Muscle of leg (tissue), 11 donors: ENCODE measurements around the gene TIGIT. TPM values are rescaled to one million over a fixed set of nuclear protein-coding genes. Genes with fewer than 3 reads are reported as not detected.

ENCODE experiments used
- DNase-seq: peaks from one replicate; pipeline ENCODE4 v3.0.0; 2013
- H3K27ac ChIP-seq: one replicate; pipeline ENCODE4 v1.5.1; 2013; ENCODE audit warnings: mild to moderate bottlenecking, low read length, control low read depth
- H3K27me3 ChIP-seq: one replicate; pipeline ENCODE4 v1.6.1; 2013; ENCODE audit warnings: low read length; ENCODE audit not compliant: control insufficient read depth, insufficient read depth
- H3K36me3 ChIP-seq: one replicate; pipeline ENCODE4 v1.6.1; 2013; ENCODE audit warnings: low read length; ENCODE audit not compliant: control insufficient read depth, insufficient read depth
- H3K4me1 ChIP-seq: one replicate; pipeline ENCODE4 v1.6.1; 2013; ENCODE audit warnings: low read length; ENCODE audit not compliant: control insufficient read depth, insufficient read depth
- H3K4me3 ChIP-seq: one replicate; pipeline ENCODE4 v1.5.1; 2013; ENCODE audit warnings: low read length, control low read depth
- H3K9me3 ChIP-seq: replicated peaks from 2 replicates; pipeline ENCODE4 v1.6.1; 2013; ENCODE audit warnings: low read depth, low read length; ENCODE audit not compliant: control insufficient read depth
- WGBS: methylation state at CpG from one replicate; pipeline ENCODE4 v1.1.5; 2013; ENCODE audit warnings: missing lambda C conversion rate; ENCODE audit not compliant: insufficient coverage; 5-methylcytosine and 5-hydroxymethylcytosine counted together
- polyA plus RNA-seq, 8 donors: library from polyadenylated mRNA; unstranded; fragments of 120-200 nt; gene quantifications; one replicate each; pipeline versions ENCODE4 v1.2.1 to v1.2.3, GENCODE V29; 2013; ENCODE audit warnings: inconsistent platforms in 1 of 8, low replicate concordance in 1 of 8; ENCODE audit not compliant: insufficient read length in 8 of 8, insufficient read depth in 1 of 8
- total RNA-seq: library from RNA; stranded (reverse); fragments of 120-200 nt; gene quantifications from one replicate; pipeline ENCODE4 v1.2.4, GENCODE V29; 2013

The TIGIT gene
- total and polyA plus RNA-seq, 9 donors = 0.09 to 0.12 (median 0.10) TPM; not detected in 5

- no CpG with 5 or more reads among the region's 2 CpGs for WGBS
- H3K27me3 ChIP-seq = no peaks in the 10 kb centered on the region
- no peak overlapping the region for H3K27ac ChIP-seq
- no peak overlapping the region for H3K4me3 ChIP-seq
- H3K9me3 ChIP-seq = no peaks in the 10 kb centered on the region
- no peaks in the 10 kb centered on the region for H3K4me1 ChIP-seq
- DNase-seq = no peak
- H3K36me3 ChIP-seq = peaks cover 3% of the 10 kb centered on the region
Measured at GRCh38 chr3:114329823-114330222, 36.0 kb downstream of the TIGIT start.

- Histone ChIP-seq H3K9me3 (no peaks in the 10 kb centered on the region), H3K36me3 (peaks cover 3% of the 10 kb centered on the region), H3K4me3 (no peak overlapping the region), H3K27ac (no peak overlapping the region), H3K27me3 (no peaks in the 10 kb centered on the region), H3K4me1 (no peaks in the 10 kb centered on the region)
- 83% methylated on average over 1 of the region's 2 CpGs for WGBS
- no peak for DNase-seq
Measured at GRCh38 chr3:114331007-114331406, 37.2 kb downstream of the TIGIT start.

- Histone ChIP-seq H3K9me3 (no peaks in the 10 kb centered on the region), H3K4me3 (no peak overlapping the region)
Measured at GRCh38 chr3:114331710-114332109, 37.9 kb downstream of the TIGIT start.

GRCh38 chr3:114332342-114333179, 38.7 kb downstream of the TIGIT start:
- WGBS = no CpG with 5 or more reads among the region's 5 CpGs
- Histone ChIP-seq H3K4me1 (no peaks in the 10 kb centered on the region), H3K27me3 (no peaks in the 10 kb centered on the region), H3K36me3 (peaks cover 3% of the 10 kb centered on the region), H3K4me3 (no peak overlapping the region), H3K9me3 (no peaks in the 10 kb centered on the region), H3K27ac (no peak overlapping the region)
- DNase-seq = no peak

More at GRCh38 chr3:114331710-114332109, 37.9 kb downstream of the TIGIT start:
- no CpG with 5 or more reads among the region's 3 CpGs for WGBS
- no peak for DNase-seq
- H3K4me1 ChIP-seq = no peaks in the 10 kb centered on the region
- no peaks in the 10 kb centered on the region for H3K27me3 ChIP-seq
- no peak overlapping the region for H3K27ac ChIP-seq
- peaks cover 3% of the 10 kb centered on the region for H3K36me3 ChIP-seq

GRCh38 chr3:114333180-114333922, 39.5 kb downstream of the TIGIT start:
- no peak overlapping the region for H3K27ac ChIP-seq
- no peak overlapping the region for H3K4me3 ChIP-seq
- 57% methylated on average over 1 of the region's 4 CpGs for WGBS
- H3K36me3 ChIP-seq = peaks cover 7% of the 10 kb centered on the region
- no peaks in the 10 kb centered on the region for H3K27me3 ChIP-seq
- H3K4me1 ChIP-seq = no peaks in the 10 kb centered on the region
- H3K9me3 ChIP-seq = no peaks in the 10 kb centered on the region
- no peak for DNase-seq

- no peak for DNase-seq
- Histone ChIP-seq H3K27me3 (no peaks in the 10 kb centered on the region), H3K4me1 (no peaks in the 10 kb centered on the region), H3K27ac (no peak overlapping the region), H3K36me3 (peaks cover 11% of the 10 kb centered on the region), H3K9me3 (no peaks in the 10 kb centered on the region), H3K4me3 (no peak overlapping the region)
- 84% methylated on average over 2 of the region's 2 CpGs for WGBS
Measured at GRCh38 chr3:114333923-114334240, 40.1 kb downstream of the TIGIT start.

GRCh38 chr3:114336122-114336697, 42.4 kb downstream of the TIGIT start:
- WGBS = 78% methylated on average over 1 of the region's 1 CpG
- H3K4me1 ChIP-seq = no peaks in the 10 kb centered on the region
- H3K9me3 ChIP-seq = no peaks in the 10 kb centered on the region
- no peak overlapping the region for H3K4me3 ChIP-seq
- H3K36me3 ChIP-seq = peaks cover 10% of the 10 kb centered on the region
- no peaks in the 10 kb centered on the region for H3K27me3 ChIP-seq
- no peak for DNase-seq
- no peak overlapping the region for H3K27ac ChIP-seq

- peaks cover 10% of the 10 kb centered on the region for H3K36me3 ChIP-seq
- no peaks in the 10 kb centered on the region for H3K9me3 ChIP-seq
- H3K27me3 ChIP-seq = no peaks in the 10 kb centered on the region
- H3K4me1 ChIP-seq = no peaks in the 10 kb centered on the region
- no peak overlapping the region for H3K27ac ChIP-seq
- no CpG with 5 or more reads among the region's 3 CpGs for WGBS
- H3K4me3 ChIP-seq = no peak overlapping the region
- no peak for DNase-seq
Measured at GRCh38 chr3:114336857-114337256, 43.0 kb downstream of the TIGIT start.

- H3K9me3 ChIP-seq = no peaks in the 10 kb centered on the region
- no peaks in the 10 kb centered on the region for H3K27me3 ChIP-seq
- H3K27ac ChIP-seq = no peak overlapping the region
- H3K4me1 ChIP-seq = no peaks in the 10 kb centered on the region
- DNase-seq = no peak
- WGBS = 94% methylated on average over 15 of the region's 19 CpGs
- no peak overlapping the region for H3K4me3 ChIP-seq
- peaks cover 10% of the 10 kb centered on the region for H3K36me3 ChIP-seq
Measured at GRCh38 chr3:114338651-114339357, 45.0 kb downstream of the TIGIT start.

- Histone ChIP-seq H3K27ac (no peak overlapping the region), H3K4me1 (no peaks in the 10 kb centered on the region), H3K9me3 (no peaks in the 10 kb centered on the region), H3K27me3 (no peaks in the 10 kb centered on the region), H3K36me3 (no peaks in the 10 kb centered on the region), H3K4me3 (no peak overlapping the region)
- no CpG with 5 or more reads among the region's 1 CpG for WGBS
- no peak for DNase-seq
Measured at GRCh38 chr3:114344492-114344891, 50.7 kb downstream of the TIGIT start.
